K562 (cell line): Measurements from ENCODE around the gene EPB41L1.

ENCODE experiments used
- EP300 ChIP-seq: IDR thresholded peaks from 2 replicates; pipeline ENCODE4 v1.6.1; 2012; ENCODE audit warnings: low read length, improper control_type of control experiment
- HNRNPUL1 ChIP-seq: fragments of 200-400 bp; formaldehyde crosslinking; IDR thresholded peaks from 2 replicates; pipeline ENCODE4 v1.6.1; 2017; ENCODE audit warnings: low read length
- KHSRP ChIP-seq: fragments of 450-650 bp; IDR thresholded peaks from 2 replicates; pipeline ENCODE4 v1.6.1; 2017
- SIN3A ChIP-seq, 2 experiments: fragments of 150-350 bp in 1 of 2; IDR thresholded peaks; 2 replicates each; pipeline ENCODE4 v1.6.1; 2011 to 2016; ENCODE audit warnings: borderline replicate concordance in 2 of 2, low read depth in 2 of 2, low read length in 2 of 2, mild to moderate bottlenecking in 2 of 2, moderate library complexity in 2 of 2; ENCODE audit not compliant: control insufficient read depth in 1 of 2
- U2AF1 ChIP-seq: fragments of 200-400 bp; formaldehyde crosslinking; optimal IDR thresholded peaks from 2 replicates; pipeline ENCODE3; 2017; ENCODE audit warnings: mild to moderate bottlenecking, low read depth, low read length, moderate library complexity
- WHSC1 ChIP-seq: IDR thresholded peaks from one replicate; pipeline ENCODE4 v1.6.1; 2012; ENCODE audit warnings: low read length, control low read depth, inconsistent platforms
- TF ChIP-seq, protein P1 (sequence below): sonication (generic); formaldehyde crosslinking; IDR thresholded peaks from 2 replicates; pipeline ENCODE4 v1.8.0; 2022; ENCODE audit warnings: mild to moderate bottlenecking, missing genetic modification reagents, borderline replicate concordance
- TF ChIP-seq, protein P2 (sequence below): sonication (generic); formaldehyde crosslinking; IDR thresholded peaks from 2 replicates; pipeline ENCODE4 v1.8.0; 2022; ENCODE audit warnings: mild to moderate bottlenecking, low read depth, missing genetic modification reagents
- TF ChIP-seq, protein P3 (sequence below): fragments of 450-650 bp; formaldehyde crosslinking; IDR thresholded peaks from 2 replicates; pipeline ENCODE4 v1.4.0; 2020; ENCODE audit warnings: mild to moderate bottlenecking, mixed read lengths
- TF ChIP-seq, protein P4 (sequence below): sonication (generic); formaldehyde crosslinking; IDR thresholded peaks from 2 replicates; pipeline ENCODE4 v1.8.0; 2023; ENCODE audit warnings: mild to moderate bottlenecking, missing genetic modification reagents

DNA sequence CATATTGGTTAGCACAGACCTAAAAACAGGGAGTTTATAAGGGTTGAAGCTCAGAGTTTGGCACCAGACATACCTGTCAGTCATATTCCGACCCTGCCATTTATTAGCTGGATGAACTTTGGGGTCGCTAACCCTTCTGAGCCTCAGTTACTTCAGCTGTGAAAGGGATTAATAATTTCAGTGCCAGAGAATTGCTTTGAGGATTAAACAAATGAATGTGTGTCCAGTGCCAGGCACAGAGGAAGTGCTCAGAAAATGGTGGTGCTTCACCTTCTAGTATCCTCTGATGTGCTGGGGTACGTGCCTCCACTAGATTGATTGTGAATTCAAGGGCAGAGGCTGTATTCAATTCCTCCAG is 4.1 kb upstream of the EPB41L1 start:
- TF ChIP-seq U2AF1 (no peak), EP300 (no peak), KHSRP (no peak), SIN3A (IDR thresholded peaks at IDR 0.05; ENCODE audit: borderline replicate concordance in 2 of 2, control insufficient read depth in 1 of 2, low read depth in 2 of 2, low read length in 2 of 2) (no peak), HNRNPUL1 (no peak), WHSC1 (no peak)
- TF ChIP-seq, protein P1, sequence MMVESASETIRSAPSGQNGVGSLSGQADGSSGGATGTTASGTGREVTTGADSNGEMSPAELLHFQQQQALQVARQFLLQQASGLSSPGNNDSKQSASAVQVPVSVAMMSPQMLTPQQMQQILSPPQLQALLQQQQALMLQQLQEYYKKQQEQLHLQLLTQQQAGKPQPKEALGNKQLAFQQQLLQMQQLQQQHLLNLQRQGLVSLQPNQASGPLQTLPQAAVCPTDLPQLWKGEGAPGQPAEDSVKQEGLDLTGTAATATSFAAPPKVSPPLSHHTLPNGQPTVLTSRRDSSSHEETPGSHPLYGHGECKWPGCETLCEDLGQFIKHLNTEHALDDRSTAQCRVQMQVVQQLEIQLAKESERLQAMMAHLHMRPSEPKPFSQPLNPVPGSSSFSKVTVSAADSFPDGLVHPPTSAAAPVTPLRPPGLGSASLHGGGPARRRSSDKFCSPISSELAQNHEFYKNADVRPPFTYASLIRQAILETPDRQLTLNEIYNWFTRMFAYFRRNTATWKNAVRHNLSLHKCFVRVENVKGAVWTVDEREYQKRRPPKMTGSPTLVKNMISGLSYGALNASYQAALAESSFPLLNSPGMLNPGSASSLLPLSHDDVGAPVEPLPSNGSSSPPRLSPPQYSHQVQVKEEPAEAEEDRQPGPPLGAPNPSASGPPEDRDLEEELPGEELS (CRISPR knock-in tag) = no peak
- TF ChIP-seq, protein P2, sequence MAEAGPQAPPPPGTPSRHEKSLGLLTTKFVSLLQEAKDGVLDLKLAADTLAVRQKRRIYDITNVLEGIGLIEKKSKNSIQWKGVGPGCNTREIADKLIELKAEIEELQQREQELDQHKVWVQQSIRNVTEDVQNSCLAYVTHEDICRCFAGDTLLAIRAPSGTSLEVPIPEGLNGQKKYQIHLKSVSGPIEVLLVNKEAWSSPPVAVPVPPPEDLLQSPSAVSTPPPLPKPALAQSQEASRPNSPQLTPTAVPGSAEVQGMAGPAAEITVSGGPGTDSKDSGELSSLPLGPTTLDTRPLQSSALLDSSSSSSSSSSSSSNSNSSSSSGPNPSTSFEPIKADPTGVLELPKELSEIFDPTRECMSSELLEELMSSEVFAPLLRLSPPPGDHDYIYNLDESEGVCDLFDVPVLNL (CRISPR knock-in tag) = no peak
- TF ChIP-seq, protein P3, sequence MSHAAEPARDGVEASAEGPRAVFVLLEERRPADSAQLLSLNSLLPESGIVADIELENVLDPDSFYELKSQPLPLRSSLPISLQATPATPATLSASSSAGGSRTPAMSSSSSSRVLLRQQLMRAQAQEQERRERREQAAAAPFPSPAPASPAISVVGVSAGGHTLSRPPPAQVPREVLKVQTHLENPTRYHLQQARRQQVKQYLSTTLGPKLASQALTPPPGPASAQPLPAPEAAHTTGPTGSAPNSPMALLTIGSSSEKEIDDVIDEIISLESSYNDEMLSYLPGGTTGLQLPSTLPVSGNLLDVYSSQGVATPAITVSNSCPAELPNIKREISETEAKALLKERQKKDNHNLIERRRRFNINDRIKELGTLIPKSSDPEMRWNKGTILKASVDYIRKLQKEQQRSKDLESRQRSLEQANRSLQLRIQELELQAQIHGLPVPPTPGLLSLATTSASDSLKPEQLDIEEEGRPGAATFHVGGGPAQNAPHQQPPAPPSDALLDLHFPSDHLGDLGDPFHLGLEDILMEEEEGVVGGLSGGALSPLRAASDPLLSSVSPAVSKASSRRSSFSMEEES (CRISPR knock-in tag) = no peak
- TF ChIP-seq, protein P4, sequence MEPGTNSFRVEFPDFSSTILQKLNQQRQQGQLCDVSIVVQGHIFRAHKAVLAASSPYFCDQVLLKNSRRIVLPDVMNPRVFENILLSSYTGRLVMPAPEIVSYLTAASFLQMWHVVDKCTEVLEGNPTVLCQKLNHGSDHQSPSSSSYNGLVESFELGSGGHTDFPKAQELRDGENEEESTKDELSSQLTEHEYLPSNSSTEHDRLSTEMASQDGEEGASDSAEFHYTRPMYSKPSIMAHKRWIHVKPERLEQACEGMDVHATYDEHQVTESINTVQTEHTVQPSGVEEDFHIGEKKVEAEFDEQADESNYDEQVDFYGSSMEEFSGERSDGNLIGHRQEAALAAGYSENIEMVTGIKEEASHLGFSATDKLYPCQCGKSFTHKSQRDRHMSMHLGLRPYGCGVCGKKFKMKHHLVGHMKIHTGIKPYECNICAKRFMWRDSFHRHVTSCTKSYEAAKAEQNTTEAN (CRISPR knock-in tag) = no peak
